Measurements from ENCODE around the gene TTC7B.

Gene TTC7B

DNA sequence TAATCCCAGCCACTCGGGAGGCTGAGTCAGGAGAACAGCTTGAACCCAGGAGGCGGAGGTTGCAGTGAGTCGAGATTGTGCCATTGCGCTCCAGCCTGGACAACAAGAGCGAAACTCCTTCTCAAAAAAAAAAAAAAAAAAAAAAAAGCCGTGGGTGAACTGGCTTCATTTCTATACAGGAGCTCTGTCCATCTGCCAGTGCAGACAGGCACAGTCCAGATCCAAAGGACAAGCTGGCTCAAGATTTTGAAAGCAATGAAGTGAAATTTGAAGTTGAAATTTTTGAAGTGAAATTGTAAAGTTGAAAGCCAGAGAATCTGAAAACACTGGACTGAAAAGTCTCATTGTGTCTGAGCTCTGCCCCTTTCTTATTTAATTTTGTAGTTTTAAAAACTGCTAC is 284.7 kb downstream of the TTC7B start:
- TF ChIP-seq ZBTB7A (IDR thresholded peaks at IDR 0.05; ENCODE audit: low read depth) (no peak), CREB1 (IDR thresholded peaks at IDR 0.05; ENCODE audit: low read depth) (no peak), NFIC (IDR thresholded peaks at IDR 0.05) (no peak), TEAD4 (IDR thresholded peaks at IDR 0.05) (no peak), TCF12 (IDR thresholded peaks at IDR 0.05; ENCODE audit: low read depth) (no peak), YY1 (IDR thresholded peaks at IDR 0.05; ENCODE audit: low read depth) (no peak), TAF1 (IDR thresholded peaks at IDR 0.05; ENCODE audit: low read depth) (no peak), EP300 (IDR thresholded peaks at IDR 0.05; ENCODE audit: borderline replicate concordance) (no peak), CEBPB (IDR thresholded peaks at IDR 0.05) (no peak), FOXM1 (IDR thresholded peaks at IDR 0.05; ENCODE audit: borderline replicate concordance, low read depth) (no peak), RAD21 (IDR thresholded peaks at IDR 0.05; ENCODE audit: low read depth) (no peak), EGR1 (IDR thresholded peaks at IDR 0.05) (no peak)
- TF ChIP-seq, protein P1, sequence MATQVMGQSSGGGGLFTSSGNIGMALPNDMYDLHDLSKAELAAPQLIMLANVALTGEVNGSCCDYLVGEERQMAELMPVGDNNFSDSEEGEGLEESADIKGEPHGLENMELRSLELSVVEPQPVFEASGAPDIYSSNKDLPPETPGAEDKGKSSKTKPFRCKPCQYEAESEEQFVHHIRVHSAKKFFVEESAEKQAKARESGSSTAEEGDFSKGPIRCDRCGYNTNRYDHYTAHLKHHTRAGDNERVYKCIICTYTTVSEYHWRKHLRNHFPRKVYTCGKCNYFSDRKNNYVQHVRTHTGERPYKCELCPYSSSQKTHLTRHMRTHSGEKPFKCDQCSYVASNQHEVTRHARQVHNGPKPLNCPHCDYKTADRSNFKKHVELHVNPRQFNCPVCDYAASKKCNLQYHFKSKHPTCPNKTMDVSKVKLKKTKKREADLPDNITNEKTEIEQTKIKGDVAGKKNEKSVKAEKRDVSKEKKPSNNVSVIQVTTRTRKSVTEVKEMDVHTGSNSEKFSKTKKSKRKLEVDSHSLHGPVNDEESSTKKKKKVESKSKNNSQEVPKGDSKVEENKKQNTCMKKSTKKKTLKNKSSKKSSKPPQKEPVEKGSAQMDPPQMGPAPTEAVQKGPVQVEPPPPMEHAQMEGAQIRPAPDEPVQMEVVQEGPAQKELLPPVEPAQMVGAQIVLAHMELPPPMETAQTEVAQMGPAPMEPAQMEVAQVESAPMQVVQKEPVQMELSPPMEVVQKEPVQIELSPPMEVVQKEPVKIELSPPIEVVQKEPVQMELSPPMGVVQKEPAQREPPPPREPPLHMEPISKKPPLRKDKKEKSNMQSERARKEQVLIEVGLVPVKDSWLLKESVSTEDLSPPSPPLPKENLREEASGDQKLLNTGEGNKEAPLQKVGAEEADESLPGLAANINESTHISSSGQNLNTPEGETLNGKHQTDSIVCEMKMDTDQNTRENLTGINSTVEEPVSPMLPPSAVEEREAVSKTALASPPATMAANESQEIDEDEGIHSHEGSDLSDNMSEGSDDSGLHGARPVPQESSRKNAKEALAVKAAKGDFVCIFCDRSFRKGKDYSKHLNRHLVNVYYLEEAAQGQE (IDR thresholded peaks at IDR 0.05; ENCODE audit: low read depth), result no peak
- TF ChIP-seq, protein P2, sequence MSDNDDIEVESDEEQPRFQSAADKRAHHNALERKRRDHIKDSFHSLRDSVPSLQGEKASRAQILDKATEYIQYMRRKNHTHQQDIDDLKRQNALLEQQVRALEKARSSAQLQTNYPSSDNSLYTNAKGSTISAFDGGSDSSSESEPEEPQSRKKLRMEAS (IDR thresholded peaks at IDR 0.05), result no peak
- TF ChIP-seq, protein P3, sequence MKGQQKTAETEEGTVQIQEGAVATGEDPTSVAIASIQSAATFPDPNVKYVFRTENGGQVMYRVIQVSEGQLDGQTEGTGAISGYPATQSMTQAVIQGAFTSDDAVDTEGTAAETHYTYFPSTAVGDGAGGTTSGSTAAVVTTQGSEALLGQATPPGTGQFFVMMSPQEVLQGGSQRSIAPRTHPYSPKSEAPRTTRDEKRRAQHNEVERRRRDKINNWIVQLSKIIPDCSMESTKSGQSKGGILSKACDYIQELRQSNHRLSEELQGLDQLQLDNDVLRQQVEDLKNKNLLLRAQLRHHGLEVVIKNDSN (IDR thresholded peaks at IDR 0.05), result no peak

DNA sequence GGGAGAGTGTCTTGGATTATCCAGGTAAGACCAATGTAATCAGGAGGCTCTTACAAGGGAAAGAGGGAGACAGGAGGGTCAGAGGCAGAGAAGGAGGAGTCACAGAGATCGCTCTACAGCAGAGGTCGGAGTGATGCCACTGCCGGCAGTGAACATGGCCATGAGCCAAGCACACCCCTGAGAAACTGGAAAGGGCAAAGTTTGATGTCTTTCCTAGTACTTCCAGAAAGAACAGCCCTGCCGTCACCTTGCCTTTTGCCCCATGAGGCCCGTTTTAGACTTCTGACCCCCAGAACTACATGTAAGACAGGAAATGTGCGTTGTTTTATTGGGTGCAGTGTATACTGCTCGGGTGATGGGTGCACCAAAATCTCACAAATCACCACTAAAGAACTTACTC is 285.7 kb downstream of the TTC7B start:
- TF ChIP-seq CEBPB (IDR thresholded peaks at IDR 0.05) (no peak), NFIC (IDR thresholded peaks at IDR 0.05) (no peak), YY1 (IDR thresholded peaks at IDR 0.05; ENCODE audit: low read depth) (no peak), TEAD4 (IDR thresholded peaks at IDR 0.05) (no peak)
- TF ChIP-seq, protein P3 (IDR thresholded peaks at IDR 0.05), result no peak

DNA sequence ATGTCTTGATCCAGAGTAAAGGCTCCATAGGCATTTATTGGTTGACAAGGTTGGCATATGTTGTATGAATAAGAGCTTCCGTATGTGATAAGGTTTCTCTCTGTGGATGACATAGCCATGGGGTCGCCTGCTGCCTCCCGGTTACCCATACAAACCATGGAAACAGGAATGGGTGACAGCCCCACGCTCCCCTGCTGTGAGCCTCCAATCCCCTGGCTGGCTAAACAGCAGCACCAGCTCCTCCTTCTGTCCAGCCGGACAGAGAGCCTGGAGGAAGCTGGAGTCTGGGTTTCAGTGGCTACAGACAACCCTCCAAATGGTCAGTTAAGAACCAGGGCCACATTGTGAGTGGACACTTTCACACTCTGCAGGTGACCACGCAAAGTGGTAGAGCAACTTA is 288.3 kb downstream of the TTC7B start:
- TF ChIP-seq FOXM1 (IDR thresholded peaks at IDR 0.05; ENCODE audit: borderline replicate concordance, low read depth) (no peak), EGR1 (IDR thresholded peaks at IDR 0.05) (no peak), NFIC (IDR thresholded peaks at IDR 0.05) (no peak), RAD21 (IDR thresholded peaks at IDR 0.05; ENCODE audit: low read depth) (no peak), TAF1 (IDR thresholded peaks at IDR 0.05; ENCODE audit: low read depth) (no peak), CREB1 (IDR thresholded peaks at IDR 0.05; ENCODE audit: low read depth) (no peak), ZBTB7A (IDR thresholded peaks at IDR 0.05; ENCODE audit: low read depth) (no peak)
- TF ChIP-seq, protein P3 (IDR thresholded peaks at IDR 0.05), result no peak
- TF ChIP-seq, protein P1 (IDR thresholded peaks at IDR 0.05; ENCODE audit: low read depth), result no peak

DNA sequence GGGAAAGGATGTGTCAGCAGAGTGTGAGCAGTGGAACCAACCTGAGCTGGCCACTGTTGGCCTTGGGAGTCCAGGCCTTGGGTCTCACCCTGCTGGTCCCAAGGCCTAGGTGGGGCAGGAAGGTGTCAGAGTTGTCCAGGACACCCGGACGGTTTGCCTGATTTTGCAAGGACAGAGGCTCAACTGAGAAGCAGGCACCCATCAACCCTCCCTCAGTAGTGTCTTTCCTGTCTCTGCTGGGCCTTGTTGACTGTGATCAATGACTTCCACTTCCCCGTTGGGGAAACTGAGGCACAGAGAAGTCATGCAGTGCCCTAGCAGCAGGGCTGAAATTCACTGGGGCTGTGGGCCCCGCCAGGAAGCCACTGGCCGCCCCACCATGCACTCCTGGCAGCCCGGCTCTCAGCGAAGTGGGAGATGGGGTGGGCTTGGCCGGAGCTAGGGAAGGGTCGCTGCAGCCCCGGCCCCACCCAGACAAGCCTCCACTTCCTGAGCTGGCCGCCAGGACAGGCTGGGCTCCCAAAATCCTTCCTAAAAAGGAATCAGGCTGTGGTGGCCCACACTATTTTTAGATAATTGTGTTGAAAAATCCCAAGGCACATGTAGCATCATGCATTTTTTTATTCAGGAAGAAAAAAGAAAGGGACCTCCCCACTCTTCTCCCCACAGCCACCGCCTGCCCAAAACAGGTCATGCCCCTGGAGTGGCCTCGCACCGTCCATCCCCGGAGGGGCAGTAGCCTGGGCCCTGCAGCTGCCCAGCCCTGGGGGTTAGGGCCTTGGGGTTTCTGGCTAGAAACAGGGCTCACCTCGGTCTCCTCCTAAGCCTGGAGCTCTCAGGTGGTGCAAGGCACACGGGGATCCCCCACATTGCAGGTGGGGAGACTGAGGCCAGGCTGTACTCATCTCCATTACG is 292.0 kb downstream of the TTC7B start:
- TF ChIP-seq TCF12 (IDR thresholded peaks at IDR 0.05; ENCODE audit: low read depth), result no peak
- TF ChIP-seq YY1 (IDR thresholded peaks at IDR 0.05; ENCODE audit: low read depth), result no peak
- TF ChIP-seq, protein P1 (IDR thresholded peaks at IDR 0.05; ENCODE audit: low read depth), result no peak
- TF ChIP-seq CEBPB (IDR thresholded peaks at IDR 0.05), result no peak
- no peak for TF ChIP-seq NFIC (IDR thresholded peaks at IDR 0.05)
- no peak for TF ChIP-seq CREB1 (IDR thresholded peaks at IDR 0.05; ENCODE audit: low read depth)
